GM06990 (cell line): ENCODE results near the gene AK1.
A peak's percentile ranks its signal among the peaks of the same experiment; 100 is the strongest.

ENCODE experiments used
- DNase-seq: peaks from one replicate; pipeline ENCODE4 v3.0.0-alpha.2; 2011; ENCODE audit not compliant: insufficient read length; ENCODE audit errors: extremely low read depth
- H3K27me3 ChIP-seq: replicated peaks from 2 replicates; pipeline ENCODE4 v1.6.0; 2011; ENCODE audit warnings: low read length; ENCODE audit not compliant: control insufficient read depth, insufficient read depth
- H3K36me3 ChIP-seq: 2 replicates; pipeline ENCODE4 v1.5.1; 2011; ENCODE audit warnings: low read length; ENCODE audit not compliant: control insufficient read depth, insufficient read depth
- H3K4me3 ChIP-seq: replicated peaks from 2 replicates; pipeline ENCODE4 v1.5.1; 2011; ENCODE audit warnings: low read depth, mild to moderate bottlenecking, control low read depth, low read length
- TF ChIP-seq, protein P1 (sequence below): IDR thresholded peaks from 2 replicates; pipeline ENCODE4 v1.5.1; 2011; ENCODE audit warnings: low read length, control low read depth, mild to moderate bottlenecking, inconsistent platforms; ENCODE audit not compliant: insufficient read depth, poor library complexity, severe bottlenecking

Gene AK1

DNA sequence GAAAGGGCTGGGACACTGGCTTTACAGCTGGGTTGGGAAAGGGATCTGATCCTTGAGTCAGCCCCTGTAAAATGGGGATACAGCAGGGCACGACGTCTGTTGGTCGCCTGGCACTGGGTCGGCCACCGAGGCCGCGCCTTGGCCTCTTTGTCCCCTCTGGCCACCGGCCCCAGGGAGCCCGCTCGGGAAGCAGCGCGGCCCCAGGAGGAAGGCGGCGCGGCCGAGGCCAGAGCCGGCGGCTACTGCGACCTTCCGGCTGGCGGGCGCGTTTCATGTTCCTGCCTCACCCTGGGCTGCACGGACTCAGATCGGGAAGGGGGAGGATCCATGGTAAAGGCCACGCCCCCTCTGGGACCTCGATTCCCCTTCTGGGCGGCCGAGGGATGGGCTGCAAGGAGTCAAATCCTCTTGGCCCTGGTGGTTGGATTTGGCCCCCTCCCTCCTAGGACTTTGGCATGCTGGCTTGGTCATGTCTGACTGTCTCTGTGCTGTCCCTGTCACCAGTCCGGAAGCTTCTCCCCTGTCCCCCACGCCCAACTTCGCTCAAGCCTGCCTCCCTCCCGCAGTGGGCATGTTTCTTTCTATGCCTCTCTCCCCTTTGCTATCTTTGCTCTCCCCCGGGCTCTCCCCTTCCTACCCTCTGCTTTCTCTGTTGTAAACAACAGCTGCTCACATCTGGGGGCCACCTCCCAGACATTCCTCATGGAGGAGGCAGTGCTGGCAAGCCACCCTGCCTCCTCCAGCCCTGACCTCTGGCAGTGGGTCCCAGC lies 49.0 kb downstream of the AK1 start:
- no peak overlapping the region for H3K4me3 ChIP-seq
- no peaks in the 10 kb centered on the region for H3K36me3 ChIP-seq
- no peaks in the 10 kb centered on the region for H3K27me3 ChIP-seq
- TF ChIP-seq, protein P1, sequence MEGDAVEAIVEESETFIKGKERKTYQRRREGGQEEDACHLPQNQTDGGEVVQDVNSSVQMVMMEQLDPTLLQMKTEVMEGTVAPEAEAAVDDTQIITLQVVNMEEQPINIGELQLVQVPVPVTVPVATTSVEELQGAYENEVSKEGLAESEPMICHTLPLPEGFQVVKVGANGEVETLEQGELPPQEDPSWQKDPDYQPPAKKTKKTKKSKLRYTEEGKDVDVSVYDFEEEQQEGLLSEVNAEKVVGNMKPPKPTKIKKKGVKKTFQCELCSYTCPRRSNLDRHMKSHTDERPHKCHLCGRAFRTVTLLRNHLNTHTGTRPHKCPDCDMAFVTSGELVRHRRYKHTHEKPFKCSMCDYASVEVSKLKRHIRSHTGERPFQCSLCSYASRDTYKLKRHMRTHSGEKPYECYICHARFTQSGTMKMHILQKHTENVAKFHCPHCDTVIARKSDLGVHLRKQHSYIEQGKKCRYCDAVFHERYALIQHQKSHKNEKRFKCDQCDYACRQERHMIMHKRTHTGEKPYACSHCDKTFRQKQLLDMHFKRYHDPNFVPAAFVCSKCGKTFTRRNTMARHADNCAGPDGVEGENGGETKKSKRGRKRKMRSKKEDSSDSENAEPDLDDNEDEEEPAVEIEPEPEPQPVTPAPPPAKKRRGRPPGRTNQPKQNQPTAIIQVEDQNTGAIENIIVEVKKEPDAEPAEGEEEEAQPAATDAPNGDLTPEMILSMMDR, result no peak
- DNase-seq, result no peak

DNA sequence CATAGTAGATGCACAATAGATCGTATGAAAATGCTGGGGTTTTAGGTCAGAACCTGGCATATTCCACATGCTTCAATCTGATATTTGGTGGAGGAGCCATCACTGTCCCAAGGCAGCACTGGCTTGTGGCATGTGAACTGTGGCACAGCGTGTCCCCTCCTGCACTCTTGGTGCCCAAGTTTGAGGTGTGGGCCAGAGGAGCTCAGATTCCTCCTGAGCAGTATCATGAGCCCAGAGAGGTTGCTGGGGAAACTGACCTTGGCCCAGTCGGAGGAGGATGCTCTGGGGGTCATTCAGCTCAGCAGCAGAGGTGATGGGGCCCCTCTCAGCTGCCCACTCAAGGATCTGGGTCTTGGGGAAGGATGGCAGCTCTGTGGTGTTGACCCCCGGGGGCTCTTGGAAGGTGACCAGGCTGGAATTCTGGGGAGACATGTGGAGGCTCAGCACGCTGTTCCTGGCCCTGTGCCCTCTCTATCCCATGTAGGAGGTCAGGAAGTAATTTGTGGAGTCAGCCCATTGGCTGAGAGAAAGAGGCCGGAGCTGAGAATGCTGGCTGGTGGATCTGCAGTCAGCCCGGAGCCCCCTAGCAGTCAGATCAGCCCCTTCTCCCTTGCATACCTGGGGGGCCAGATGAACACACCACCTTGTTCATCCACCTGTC lies 51.1 kb downstream of the AK1 start:
- TF ChIP-seq, protein P1, result no peak
- DNase-seq, result no peak
- H3K27me3 ChIP-seq, result no peaks in the 10 kb centered on the region
- H3K4me3 ChIP-seq, result no peak overlapping the region
- no peaks in the 10 kb centered on the region for H3K36me3 ChIP-seq

DNA sequence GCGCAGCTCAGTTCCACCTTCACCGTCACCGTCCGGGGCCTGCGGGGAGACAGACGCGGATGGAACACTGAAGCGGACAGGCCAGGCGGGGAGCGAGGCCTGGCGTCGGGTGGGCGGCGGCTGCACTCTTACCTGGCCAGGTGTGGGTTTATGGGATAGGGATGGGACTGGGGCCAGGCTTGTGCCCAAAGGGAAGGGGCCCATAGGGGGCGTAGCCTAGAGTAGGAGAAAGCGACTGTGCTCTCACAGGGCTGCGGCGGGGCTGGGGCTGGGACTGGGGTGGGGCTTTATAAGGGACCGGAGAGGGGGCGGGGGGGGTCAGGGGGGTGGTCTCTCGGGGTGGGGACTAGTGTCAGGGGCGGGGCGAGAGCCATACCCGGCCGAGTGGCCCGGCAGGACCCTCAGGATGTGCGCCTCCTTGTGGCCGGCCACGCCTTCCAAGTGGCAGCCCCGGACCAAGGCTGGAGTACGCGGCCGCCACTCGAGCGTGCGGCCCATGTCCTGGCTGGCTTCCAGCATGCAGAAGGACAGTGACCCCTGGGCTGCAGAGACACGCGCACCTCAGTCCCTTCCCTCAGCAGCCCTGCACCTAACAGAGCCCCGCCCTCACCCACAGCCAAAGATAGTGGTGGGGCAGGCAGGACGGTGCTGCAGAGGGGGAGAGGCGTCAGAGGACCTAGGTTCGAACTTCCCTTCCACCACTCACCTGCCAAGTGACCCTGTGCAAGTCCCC lies 52.0 kb downstream of the AK1 start:
- no peaks in the 10 kb centered on the region for H3K36me3 ChIP-seq
- TF ChIP-seq, protein P1, result peak; percentile 55
- no peak for DNase-seq
- no peaks in the 10 kb centered on the region for H3K27me3 ChIP-seq
- no peak overlapping the region for H3K4me3 ChIP-seq

DNA sequence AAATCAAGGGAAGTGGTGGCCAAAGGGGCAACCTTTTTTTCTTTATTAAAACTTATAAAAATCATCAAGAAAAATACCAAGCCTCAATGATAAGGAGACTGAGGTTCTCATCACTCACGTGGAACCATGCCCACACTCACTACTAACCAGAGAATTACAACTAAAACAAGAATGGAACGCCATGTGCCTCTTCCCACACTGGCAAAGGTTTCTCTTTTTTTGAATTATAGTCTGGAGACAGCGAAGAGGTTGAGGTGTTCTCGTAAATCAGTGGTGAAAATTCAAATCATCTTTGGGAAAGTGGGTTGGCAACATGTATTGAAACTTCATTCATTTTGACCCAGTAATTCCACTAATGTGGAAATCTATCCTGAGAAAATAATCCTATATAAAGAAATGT lies 55.4 kb downstream of the AK1 start:
- H3K4me3 ChIP-seq, result no peak overlapping the region
- no peaks in the 10 kb centered on the region; the same call in 1 of the 2 replicates for H3K36me3 ChIP-seq
- no peak for DNase-seq
- TF ChIP-seq, protein P1, result no peak
- no peaks in the 10 kb centered on the region for H3K27me3 ChIP-seq

DNA sequence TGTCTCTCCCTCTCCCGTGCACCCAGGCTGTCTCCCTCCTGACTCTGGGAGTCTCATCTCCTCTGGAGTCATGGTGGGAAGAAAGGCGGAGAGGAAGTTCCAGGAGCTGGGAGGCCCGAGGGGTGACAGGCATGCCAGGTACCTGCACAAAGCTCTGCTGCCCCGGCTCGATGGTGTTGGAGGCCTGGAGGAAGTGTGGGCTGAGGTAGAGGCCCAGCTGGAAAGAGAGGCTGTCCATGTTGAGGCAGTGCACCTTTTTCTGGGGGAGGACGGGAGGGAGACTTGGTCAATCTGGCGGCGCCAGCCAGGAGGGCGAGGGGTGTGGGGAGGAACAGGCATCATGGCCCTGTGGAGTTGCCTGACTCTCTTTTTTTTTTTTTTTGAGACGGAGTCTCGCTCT lies 58.9 kb downstream of the AK1 start:
- TF ChIP-seq, protein P1, result no peak
- DNase-seq, result no peak
- H3K4me3 ChIP-seq, result no peak overlapping the region
- peaks cover 20% of the 10 kb centered on the region for H3K36me3 ChIP-seq
- H3K27me3 ChIP-seq, result no peaks in the 10 kb centered on the region
